ENCODE data around the gene NR3C1.

GRCh38 chr5:143446535-143447226 lies 43.2 kb upstream of the NR3C1 start:
- TF ChIP-seq POLR2A (IDR thresholded peaks at IDR 0.05) (no peak), CTCF (IDR thresholded peaks at IDR 0.05) (no peak)

Data from uterus (tissue), 2 donors.